Panc1 (cell line): ENCODE data around the gene IL16. TPM values are rescaled to one million over a fixed set of nuclear protein-coding genes. Genes with fewer than 3 reads are reported as not detected.

Experiments used
- ATAC-seq: fragments of 200-7000 bp; cut with Tn5 transposase; 2 replicates; pipeline ENCODE4 v1.9.1; 2020; ENCODE audit warnings: mild to moderate bottlenecking, moderate library complexity
- BruUV-seq: library from RNA; stranded (reverse); fragments of 400-500 nt; replicated peaks from 2 replicates; lab custom pipeline; 2021; lab: Mats Ljungman, UMichigan
- CTCF ChIA-PET: fragments of 300-600 bp; sonication (Branson Sonifier 250); formaldehyde crosslinking; loops from one replicate; lab custom pipeline; 2022; ENCODE audit warnings: antibody characterized with exemption; lab: Charles Lee
- POLR2A ChIA-PET: fragments of 300-600 bp; sonication (Branson Sonifier 250); formaldehyde crosslinking; loops from one replicate; lab custom pipeline; 2022; ENCODE audit warnings: antibody characterized with exemption; lab: Charles Lee
- DNase-seq: peaks from one replicate; pipeline ENCODE4 v3.0.0-alpha.2; 2010; ENCODE audit warnings: low read depth, low spot score
- H3K27ac ChIP-seq: 2 replicates; pipeline ENCODE4 v1.5.1; 2011; ENCODE audit warnings: mild to moderate bottlenecking, low read length, inconsistent platforms
- H3K27me3 ChIP-seq: fragments of 200-500 bp; sonication (Bioruptor generic); 2 replicates; pipeline ENCODE4 v1.6.0; 2014; ENCODE audit warnings: low read length, inconsistent platforms; ENCODE audit not compliant: control insufficient read depth, insufficient read depth
- H3K36me3 ChIP-seq: fragments of 200-500 bp; sonication (Bioruptor generic); 2 replicates; pipeline ENCODE4 v1.5.1; 2014; ENCODE audit warnings: inconsistent platforms, mild to moderate bottlenecking, low read length, moderate library complexity; ENCODE audit not compliant: control insufficient read depth, insufficient read depth
- H3K4me1 ChIP-seq: 2 replicates; pipeline ENCODE4 v1.5.1; 2011; ENCODE audit warnings: inconsistent platforms, mild to moderate bottlenecking, low read length, moderate library complexity; ENCODE audit not compliant: control insufficient read depth, insufficient read depth
- H3K4me3 ChIP-seq, 2 experiments: 2 replicates each; pipeline ENCODE4 v1.5.1; 2011 to 2012; ENCODE audit warnings: low read depth in 2 of 2, low read length in 2 of 2, mild to moderate bottlenecking in 2 of 2, inconsistent platforms in 1 of 2, moderate library complexity in 1 of 2
- H3K9me3 ChIP-seq: fragments of 200-500 bp; sonication (Bioruptor generic); 2 replicates; pipeline ENCODE4 v1.5.1; 2014; ENCODE audit warnings: low read depth, mild to moderate bottlenecking, inconsistent platforms, low read length, moderate library complexity; ENCODE audit not compliant: control insufficient read depth, insufficient read depth
- POLR2AphosphoS5 ChIP-seq: IDR thresholded peaks from 2 replicates; pipeline ENCODE4 v1.6.1; 2012; ENCODE audit warnings: mild to moderate bottlenecking, low read depth, low read length, moderate library complexity
- SIN3A ChIP-seq: IDR thresholded peaks from 2 replicates; pipeline ENCODE4 v1.6.1; 2012; ENCODE audit warnings: low read depth, mild to moderate bottlenecking, low read length, moderate library complexity, borderline replicate concordance; ENCODE audit not compliant: insufficient read depth
- TCF7L2 ChIP-seq: IDR thresholded peaks from 2 replicates; pipeline ENCODE4 v1.6.1; 2011; ENCODE audit warnings: mild to moderate bottlenecking, low read depth, low read length, inconsistent platforms
- in situ Hi-C: cut with HindIII; loops from 2 replicates; pipeline ENCODE4 v1.10.0; 2016; ENCODE audit warnings: low sequenced_read_pairs, low pct_unique_long_range_greater_than_20kb
- intact Hi-C: fragments of 100-400 bp; cut with micrococcal nuclease; formaldehyde crosslinking; loops from one replicate; pipeline ENCODE4 v1.10.0; 2022; ENCODE audit not compliant: unreplicated experiment
- total RNA-seq: library from RNA; stranded (reverse); gene quantifications from one replicate; pipeline ENCODE4 v1.2.1, GENCODE V29; 2021; ENCODE audit not compliant: unreplicated experiment
- TF ChIP-seq, protein P1 (sequence below), 2 experiments: IDR thresholded peaks; 2 replicates each; pipeline ENCODE4 v1.6.1; 2011 to 2012; ENCODE audit warnings: low read depth in 2 of 2, control low read depth in 1 of 2, low read length in 1 of 2, mild to moderate bottlenecking in 1 of 2, moderate library complexity in 1 of 2; ENCODE audit not compliant: insufficient read depth in 1 of 2
- TF ChIP-seq, protein P2 (sequence below): fragments of 450-650 bp; IDR thresholded peaks from 2 replicates; pipeline ENCODE4 v1.5.1; 2017; ENCODE audit warnings: mild to moderate bottlenecking

Gene IL16
- total RNA-seq, 1 experiment from 2014 or later: 1.0 TPM

DNA sequence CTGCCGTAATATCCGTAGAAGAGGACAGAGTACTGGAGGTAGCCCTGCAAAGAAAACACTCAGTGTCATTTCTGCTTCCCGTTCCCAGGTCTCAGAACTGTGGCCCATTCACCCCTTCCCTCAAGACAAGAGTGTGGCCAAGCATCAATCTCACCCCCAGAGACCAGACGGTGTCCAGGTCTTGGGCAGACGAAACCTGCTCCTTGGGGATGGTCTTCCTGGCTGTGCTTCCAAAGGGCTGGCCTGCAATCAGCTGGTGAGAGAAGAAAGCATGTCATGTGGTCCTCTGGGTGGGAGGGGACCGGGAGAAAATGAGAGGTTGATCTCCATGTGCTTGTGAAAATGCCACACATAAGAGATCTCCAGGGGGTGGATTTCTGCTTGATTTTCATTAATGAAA is 161.6 kb downstream of the IL16 start:
- DNase-seq (no peak), ATAC-seq (no peak)
- in situ Hi-C loops (no loop called here), intact Hi-C loops (no loop called here)
- POLR2A ChIA-PET: no interaction called here
- Histone ChIP-seq H3K27me3 (peaks cover 12% of the 10 kb centered on the region), H3K36me3 (no peaks in the 10 kb centered on the region), H3K27ac (no peak overlapping the region), H3K4me1 (no peaks in the 10 kb centered on the region), H3K9me3 (no peaks in the 10 kb centered on the region), H3K4me3 (no peak overlapping the region)
- CTCF ChIA-PET: no interaction called here
- BruUV-seq: no TSS peak
- TF ChIP-seq SIN3A (no peak), TCF7L2 (no peak), POLR2AphosphoS5 (no peak)
- TF ChIP-seq, protein P1, sequence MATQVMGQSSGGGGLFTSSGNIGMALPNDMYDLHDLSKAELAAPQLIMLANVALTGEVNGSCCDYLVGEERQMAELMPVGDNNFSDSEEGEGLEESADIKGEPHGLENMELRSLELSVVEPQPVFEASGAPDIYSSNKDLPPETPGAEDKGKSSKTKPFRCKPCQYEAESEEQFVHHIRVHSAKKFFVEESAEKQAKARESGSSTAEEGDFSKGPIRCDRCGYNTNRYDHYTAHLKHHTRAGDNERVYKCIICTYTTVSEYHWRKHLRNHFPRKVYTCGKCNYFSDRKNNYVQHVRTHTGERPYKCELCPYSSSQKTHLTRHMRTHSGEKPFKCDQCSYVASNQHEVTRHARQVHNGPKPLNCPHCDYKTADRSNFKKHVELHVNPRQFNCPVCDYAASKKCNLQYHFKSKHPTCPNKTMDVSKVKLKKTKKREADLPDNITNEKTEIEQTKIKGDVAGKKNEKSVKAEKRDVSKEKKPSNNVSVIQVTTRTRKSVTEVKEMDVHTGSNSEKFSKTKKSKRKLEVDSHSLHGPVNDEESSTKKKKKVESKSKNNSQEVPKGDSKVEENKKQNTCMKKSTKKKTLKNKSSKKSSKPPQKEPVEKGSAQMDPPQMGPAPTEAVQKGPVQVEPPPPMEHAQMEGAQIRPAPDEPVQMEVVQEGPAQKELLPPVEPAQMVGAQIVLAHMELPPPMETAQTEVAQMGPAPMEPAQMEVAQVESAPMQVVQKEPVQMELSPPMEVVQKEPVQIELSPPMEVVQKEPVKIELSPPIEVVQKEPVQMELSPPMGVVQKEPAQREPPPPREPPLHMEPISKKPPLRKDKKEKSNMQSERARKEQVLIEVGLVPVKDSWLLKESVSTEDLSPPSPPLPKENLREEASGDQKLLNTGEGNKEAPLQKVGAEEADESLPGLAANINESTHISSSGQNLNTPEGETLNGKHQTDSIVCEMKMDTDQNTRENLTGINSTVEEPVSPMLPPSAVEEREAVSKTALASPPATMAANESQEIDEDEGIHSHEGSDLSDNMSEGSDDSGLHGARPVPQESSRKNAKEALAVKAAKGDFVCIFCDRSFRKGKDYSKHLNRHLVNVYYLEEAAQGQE (IDR thresholded peaks at IDR 0.05; ENCODE audit: insufficient read depth in 1 of 2, low read depth in 2 of 2, low read length in 1 of 2): no peak
- TF ChIP-seq, protein P2, sequence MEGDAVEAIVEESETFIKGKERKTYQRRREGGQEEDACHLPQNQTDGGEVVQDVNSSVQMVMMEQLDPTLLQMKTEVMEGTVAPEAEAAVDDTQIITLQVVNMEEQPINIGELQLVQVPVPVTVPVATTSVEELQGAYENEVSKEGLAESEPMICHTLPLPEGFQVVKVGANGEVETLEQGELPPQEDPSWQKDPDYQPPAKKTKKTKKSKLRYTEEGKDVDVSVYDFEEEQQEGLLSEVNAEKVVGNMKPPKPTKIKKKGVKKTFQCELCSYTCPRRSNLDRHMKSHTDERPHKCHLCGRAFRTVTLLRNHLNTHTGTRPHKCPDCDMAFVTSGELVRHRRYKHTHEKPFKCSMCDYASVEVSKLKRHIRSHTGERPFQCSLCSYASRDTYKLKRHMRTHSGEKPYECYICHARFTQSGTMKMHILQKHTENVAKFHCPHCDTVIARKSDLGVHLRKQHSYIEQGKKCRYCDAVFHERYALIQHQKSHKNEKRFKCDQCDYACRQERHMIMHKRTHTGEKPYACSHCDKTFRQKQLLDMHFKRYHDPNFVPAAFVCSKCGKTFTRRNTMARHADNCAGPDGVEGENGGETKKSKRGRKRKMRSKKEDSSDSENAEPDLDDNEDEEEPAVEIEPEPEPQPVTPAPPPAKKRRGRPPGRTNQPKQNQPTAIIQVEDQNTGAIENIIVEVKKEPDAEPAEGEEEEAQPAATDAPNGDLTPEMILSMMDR: no peak

DNA sequence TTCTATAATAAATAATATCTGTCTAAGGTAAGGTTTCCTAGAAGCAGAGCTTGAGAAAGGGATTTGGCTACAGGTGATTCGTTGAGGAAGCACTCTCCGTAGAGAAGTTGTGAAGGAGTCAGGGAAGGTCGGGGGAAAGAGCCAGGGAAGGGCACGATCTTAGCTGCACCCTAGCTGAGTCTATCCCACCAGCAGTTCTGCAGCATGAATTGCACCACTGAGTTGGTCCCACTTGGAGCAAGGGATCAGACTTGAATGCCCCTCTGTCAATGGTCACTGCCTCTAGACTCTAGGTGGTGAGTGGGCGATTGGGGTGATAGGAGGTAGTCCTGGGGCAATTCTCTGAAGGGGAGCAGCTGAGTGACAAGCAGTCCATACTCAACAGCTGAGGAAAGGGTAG is 163.8 kb downstream of the IL16 start:
- H3K27ac ChIP-seq: no peak overlapping the region
- TF ChIP-seq, protein P2: no peak
- TF ChIP-seq SIN3A (no peak), POLR2AphosphoS5 (no peak)
- intact Hi-C loops (no loop called here), in situ Hi-C loops (no loop called here)
- ChIA-PET CTCF (no interaction called here), POLR2A (no interaction called here)
- no peaks in the 10 kb centered on the region for H3K36me3 ChIP-seq
- no peak for DNase-seq
- no peak for ATAC-seq
- no peaks in the 10 kb centered on the region for H3K4me1 ChIP-seq
- BruUV-seq: no TSS peak
- peaks cover 12% of the 10 kb centered on the region; the same call in 1 of the 2 replicates for H3K27me3 ChIP-seq
- no peaks in the 10 kb centered on the region for H3K9me3 ChIP-seq
- no peak overlapping the region for H3K4me3 ChIP-seq

DNA sequence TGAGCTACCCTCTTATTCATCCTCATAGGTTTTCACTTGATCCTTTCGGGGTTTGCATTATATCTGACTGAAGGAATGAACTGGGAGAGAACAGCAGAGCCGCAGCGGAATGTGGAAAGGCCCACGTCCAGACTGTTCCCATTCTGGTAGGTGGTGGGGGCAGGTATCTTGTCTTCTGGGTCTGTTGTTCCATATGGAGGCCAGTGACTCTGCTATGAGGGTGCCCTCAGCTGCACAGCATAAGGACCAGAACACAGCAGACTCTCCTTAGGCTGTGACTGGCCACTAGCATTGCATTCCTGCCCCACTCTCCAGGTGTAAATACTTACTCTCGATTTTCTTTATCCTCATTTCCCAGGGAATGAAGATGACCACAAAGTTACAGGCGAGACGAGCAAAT is 165.2 kb downstream of the IL16 start:
- Histone ChIP-seq H3K27me3 (peaks cover 12% of the 10 kb centered on the region; the same call in 1 of the 2 replicates), H3K36me3 (no peaks in the 10 kb centered on the region), H3K4me1 (no peaks in the 10 kb centered on the region), H3K4me3 (no peak overlapping the region), H3K27ac (no peak overlapping the region), H3K9me3 (no peaks in the 10 kb centered on the region)
- intact Hi-C loops (no loop called here), in situ Hi-C loops (no loop called here)
- no peak for TF ChIP-seq SIN3A
- TF ChIP-seq, protein P1 (IDR thresholded peaks at IDR 0.05; ENCODE audit: insufficient read depth in 1 of 2, low read depth in 2 of 2, low read length in 1 of 2): no peak
- no peak for TF ChIP-seq TCF7L2
- no peak for TF ChIP-seq POLR2AphosphoS5
- TF ChIP-seq, protein P2: no peak
- CTCF ChIA-PET: no interaction called here
- DNase-seq (no peak), ATAC-seq (no peak)
- BruUV-seq: no TSS peak
- POLR2A ChIA-PET: no interaction called here
